Neural progenitor cell (in vitro differentiated cells): ENCODE results near the gene XRCC1. TPM values are rescaled to one million over a fixed set of nuclear protein-coding genes. Genes with fewer than 3 reads are reported as not detected.

Source experiments
- DNase-seq: peaks from one replicate; pipeline ENCODE4 v3.0.0-alpha.2; 2016; ENCODE audit warnings: low spot score
- H2AFZ ChIP-seq: fragments of 200-600 bp; sonication (generic); replicated peaks from 2 replicates; pipeline ENCODE4 v1.6.1; 2016; ENCODE audit warnings: antibody characterized with exemption
- H3F3A ChIP-seq: fragments of 200-600 bp; sonication (generic); 2 replicates; pipeline ENCODE4 v1.6.1; 2016; ENCODE audit warnings: antibody characterized with exemption, low read depth
- H3K27ac ChIP-seq: fragments of 200-600 bp; sonication (generic); 2 replicates; pipeline ENCODE4 v1.5.1; 2016; ENCODE audit warnings: mild to moderate bottlenecking
- H3K27me3 ChIP-seq: fragments of 200-600 bp; sonication (generic); 2 replicates; pipeline ENCODE4 v1.6.1; 2016; ENCODE audit warnings: mild to moderate bottlenecking, moderate library complexity
- H3K36me3 ChIP-seq: fragments of 200-600 bp; sonication (generic); 2 replicates; pipeline ENCODE4 v1.5.1; 2016
- H3K4me1 ChIP-seq: fragments of 200-600 bp; sonication (generic); 2 replicates; pipeline ENCODE4 v1.6.1; 2016; ENCODE audit warnings: mixed run types
- H3K4me2 ChIP-seq: fragments of 200-600 bp; sonication (generic); 2 replicates; pipeline ENCODE4 v1.6.1; 2016
- H3K4me3 ChIP-seq: fragments of 200-600 bp; sonication (generic); 2 replicates; pipeline ENCODE4 v1.5.1; 2016
- H3K79me2 ChIP-seq: fragments of 200-600 bp; sonication (generic); 2 replicates; pipeline ENCODE4 v1.6.1; 2016; ENCODE audit warnings: low read depth
- H3K9ac ChIP-seq: fragments of 200-600 bp; sonication (generic); 2 replicates; pipeline ENCODE4 v1.6.1; 2016
- H3K9me3 ChIP-seq: fragments of 200-600 bp; sonication (generic); 2 replicates; pipeline ENCODE4 v1.5.1; 2016; ENCODE audit warnings: low read depth
- H4K20me1 ChIP-seq: fragments of 200-600 bp; sonication (generic); 2 replicates; pipeline ENCODE4 v1.6.1; 2016; ENCODE audit warnings: low read depth
- H3K27ac Mint-ChIP-seq: 3 replicates; pipeline ENCODE4 v1.8.0; 2021; ENCODE audit warnings: mixed read lengths
- H3K27me3 Mint-ChIP-seq: 2 replicates; pipeline ENCODE4 v1.8.0; 2022; ENCODE audit warnings: low read depth, mild to moderate bottlenecking, inconsistent platforms, moderate library complexity, mixed read lengths; ENCODE audit not compliant: insufficient read depth
- H3K36me3 Mint-ChIP-seq: 3 replicates; pipeline ENCODE4 v1.8.0; 2021; ENCODE audit warnings: mixed read lengths
- H3K4me1 Mint-ChIP-seq: 3 replicates; pipeline ENCODE4 v1.8.0; 2021; ENCODE audit warnings: mixed read lengths
- H3K4me3 Mint-ChIP-seq: 3 replicates; pipeline ENCODE4 v1.8.0; 2021; ENCODE audit warnings: mild to moderate bottlenecking, moderate library complexity, mixed read lengths
- H3K9me3 Mint-ChIP-seq: 3 replicates; pipeline ENCODE4 v1.8.0; 2020; ENCODE audit warnings: mixed read lengths
- EZH2 ChIP-seq: fragments of 200-600 bp; sonication (generic); IDR thresholded peaks from 2 replicates; pipeline ENCODE4 v1.6.1; 2017; ENCODE audit warnings: antibody characterized with exemption, mild to moderate bottlenecking, moderate library complexity
- EZH2phosphoT487 ChIP-seq: fragments of 200-600 bp; sonication (generic); IDR thresholded peaks from 2 replicates; pipeline ENCODE4 v1.6.1; 2017; ENCODE audit warnings: antibody characterized with exemption
- total RNA-seq: library from RNA; depleted of rRNA; stranded (reverse); fragments of >200 nt; gene quantifications from 2 replicates; pipeline ENCODE4 v1.2.3, GENCODE V29; 2015; ENCODE audit warnings: low replicate concordance
- TF ChIP-seq, protein P1 (sequence below): fragments of 200-600 bp; sonication (generic); IDR thresholded peaks from 2 replicates; pipeline ENCODE4 v1.5.1; 2017; ENCODE audit warnings: antibody characterized with exemption, mild to moderate bottlenecking

The XRCC1 gene
- total RNA-seq, 1 donor from 2014 or later: 33.8 TPM

DNA sequence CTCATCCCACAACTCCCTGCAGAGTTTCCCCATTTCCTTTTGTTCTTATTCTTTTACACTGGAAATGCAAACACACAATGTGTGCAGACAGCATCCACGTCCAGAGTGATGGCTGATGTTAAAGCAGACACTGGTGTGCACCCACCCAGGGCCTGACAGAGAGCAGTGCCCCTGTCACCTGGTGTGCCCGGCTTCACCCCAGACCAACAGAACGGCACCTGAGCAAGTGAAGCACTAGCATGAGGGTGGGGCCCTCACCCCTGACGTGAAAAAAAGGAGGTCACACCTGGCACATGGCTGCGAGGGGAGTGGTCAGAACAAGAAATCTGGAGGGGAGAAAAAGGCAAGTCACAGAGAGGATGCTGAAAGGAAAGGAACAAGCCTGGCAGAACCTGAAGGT is 30.1 kb downstream of the XRCC1 start:
- no peak for DNase-seq
- Histone ChIP-seq H4K20me1 (no peaks in the 10 kb centered on the region), H3K9me3 (no peaks in the 10 kb centered on the region), H3K36me3 (no peaks in the 10 kb centered on the region), H3F3A (no peaks in the 10 kb centered on the region), H2AFZ (no peak overlapping the region), H3K27me3 (no peaks in the 10 kb centered on the region), H3K4me3 (no peak overlapping the region), H3K4me1 (no peaks in the 10 kb centered on the region), H3K4me2 (no peak overlapping the region), H3K27ac (no peak overlapping the region), H3K79me2 (no peaks in the 10 kb centered on the region), H3K9ac (no peak overlapping the region)
- Mint-ChIP-seq H3K9me3 (no peaks in the 10 kb centered on the region), H3K36me3 (peaks cover 38% of the 10 kb centered on the region), H3K27me3 (peaks cover 9% of the 10 kb centered on the region), H3K27ac (no peak overlapping the region), H3K4me3 (no peak overlapping the region), H3K4me1 (peaks cover 5% of the 10 kb centered on the region)
- no peak for TF ChIP-seq EZH2phosphoT487
- TF ChIP-seq, protein P1, sequence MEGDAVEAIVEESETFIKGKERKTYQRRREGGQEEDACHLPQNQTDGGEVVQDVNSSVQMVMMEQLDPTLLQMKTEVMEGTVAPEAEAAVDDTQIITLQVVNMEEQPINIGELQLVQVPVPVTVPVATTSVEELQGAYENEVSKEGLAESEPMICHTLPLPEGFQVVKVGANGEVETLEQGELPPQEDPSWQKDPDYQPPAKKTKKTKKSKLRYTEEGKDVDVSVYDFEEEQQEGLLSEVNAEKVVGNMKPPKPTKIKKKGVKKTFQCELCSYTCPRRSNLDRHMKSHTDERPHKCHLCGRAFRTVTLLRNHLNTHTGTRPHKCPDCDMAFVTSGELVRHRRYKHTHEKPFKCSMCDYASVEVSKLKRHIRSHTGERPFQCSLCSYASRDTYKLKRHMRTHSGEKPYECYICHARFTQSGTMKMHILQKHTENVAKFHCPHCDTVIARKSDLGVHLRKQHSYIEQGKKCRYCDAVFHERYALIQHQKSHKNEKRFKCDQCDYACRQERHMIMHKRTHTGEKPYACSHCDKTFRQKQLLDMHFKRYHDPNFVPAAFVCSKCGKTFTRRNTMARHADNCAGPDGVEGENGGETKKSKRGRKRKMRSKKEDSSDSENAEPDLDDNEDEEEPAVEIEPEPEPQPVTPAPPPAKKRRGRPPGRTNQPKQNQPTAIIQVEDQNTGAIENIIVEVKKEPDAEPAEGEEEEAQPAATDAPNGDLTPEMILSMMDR: no peak
- no peak for TF ChIP-seq EZH2

DNA sequence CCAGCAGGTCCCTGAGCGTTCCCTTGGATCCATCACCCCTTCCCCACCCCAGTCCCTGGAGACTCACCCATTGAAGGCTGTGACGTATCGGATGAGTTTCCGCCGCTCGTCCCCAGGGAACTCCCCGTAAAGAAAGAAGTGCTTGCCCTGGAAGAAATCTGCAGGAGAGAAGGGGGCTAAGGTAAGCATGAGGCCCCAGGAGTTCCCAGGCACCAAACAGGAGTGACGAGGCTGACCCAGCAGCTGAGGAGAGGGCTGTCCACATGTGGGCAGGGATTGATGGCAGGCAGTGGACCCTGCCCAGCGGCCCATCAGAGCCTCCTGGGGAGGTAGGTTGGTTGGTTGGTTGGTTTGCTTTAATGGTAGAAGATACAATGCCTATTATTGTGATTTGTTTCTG is 31.2 kb downstream of the XRCC1 start:
- Histone ChIP-seq H3K4me1 (no peaks in the 10 kb centered on the region), H3K36me3 (peaks cover 4% of the 10 kb centered on the region), H3K79me2 (no peaks in the 10 kb centered on the region), H3K27me3 (no peaks in the 10 kb centered on the region), H4K20me1 (no peaks in the 10 kb centered on the region), H3K9ac (no peak overlapping the region), H2AFZ (no peak overlapping the region), H3K4me2 (no peak overlapping the region), H3K9me3 (peaks cover 4% of the 10 kb centered on the region), H3K27ac (no peak overlapping the region), H3F3A (no peaks in the 10 kb centered on the region), H3K4me3 (no peak overlapping the region)
- TF ChIP-seq EZH2phosphoT487 (no peak), EZH2 (no peak)
- TF ChIP-seq, protein P1: no peak
- Mint-ChIP-seq H3K4me3 (no peak overlapping the region), H3K36me3 (peaks cover 44% of the 10 kb centered on the region), H3K27ac (no peak overlapping the region), H3K27me3 (peaks cover 9% of the 10 kb centered on the region), H3K4me1 (no peaks in the 10 kb centered on the region), H3K9me3 (peaks cover 9% of the 10 kb centered on the region)
- no peak for DNase-seq

DNA sequence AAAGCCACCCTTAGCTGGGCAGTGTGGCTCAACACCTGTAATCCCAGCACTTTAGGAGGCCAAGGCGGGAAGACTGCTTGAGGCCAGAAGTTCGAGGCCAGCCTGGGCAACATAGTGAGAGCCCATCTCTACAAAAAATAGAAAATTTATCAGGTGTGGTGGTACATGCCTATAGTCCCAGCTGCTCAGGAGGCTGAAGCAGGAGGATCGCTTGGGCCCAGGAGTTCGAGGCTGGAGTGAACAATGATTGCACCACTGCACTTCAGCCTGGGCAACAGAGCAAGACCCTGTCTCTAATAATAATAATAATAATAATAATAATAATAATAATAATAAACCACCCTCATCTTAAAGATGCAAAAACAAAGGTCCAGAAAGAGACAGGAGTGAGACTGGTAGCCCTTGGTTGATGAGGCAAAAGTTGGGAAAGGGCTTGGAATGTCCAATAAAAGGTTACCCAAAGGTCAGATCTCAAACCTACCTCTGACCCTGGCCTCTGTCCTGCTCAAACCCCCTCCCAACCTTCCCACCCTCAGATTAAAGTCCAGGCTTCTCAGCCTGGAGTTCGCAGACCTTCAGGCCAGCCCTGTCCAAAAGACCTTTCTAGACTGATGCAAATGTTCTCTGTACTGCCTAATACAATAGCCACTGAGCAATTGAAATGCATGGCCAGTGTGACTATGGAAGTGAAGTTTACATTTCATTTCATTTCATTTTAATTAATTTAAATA is 33.2 kb downstream of the XRCC1 start:
- no peak overlapping the region for H3K27ac Mint-ChIP-seq
- peaks cover 12% of the 10 kb centered on the region for H3K9me3 Mint-ChIP-seq
- peaks cover 13% of the 10 kb centered on the region for H3K36me3 ChIP-seq
- no peaks in the 10 kb centered on the region for H3K79me2 ChIP-seq
- no peaks in the 10 kb centered on the region for H4K20me1 ChIP-seq
- no peak overlapping the region for H2AFZ ChIP-seq
- no peaks in the 10 kb centered on the region for H3K27me3 ChIP-seq
- H3K4me3 ChIP-seq: no peak overlapping the region
- TF ChIP-seq EZH2phosphoT487: no peak
- TF ChIP-seq EZH2: no peak
- TF ChIP-seq, protein P1: no peak
- peaks cover 7% of the 10 kb centered on the region for H3K27me3 Mint-ChIP-seq
- DNase-seq: no peak
- peaks cover 9% of the 10 kb centered on the region for H3K9me3 ChIP-seq
- H3K36me3 Mint-ChIP-seq: peaks cover 55% of the 10 kb centered on the region
- H3F3A ChIP-seq: no peaks in the 10 kb centered on the region
- H3K9ac ChIP-seq: no peak overlapping the region
- no peaks in the 10 kb centered on the region for H3K4me1 ChIP-seq
- no peak overlapping the region for H3K27ac ChIP-seq
- H3K4me2 ChIP-seq: no peak overlapping the region
- H3K4me1 Mint-ChIP-seq: no peaks in the 10 kb centered on the region
- no peak overlapping the region for H3K4me3 Mint-ChIP-seq
